Esophagus squamous epithelium (tissue), 5 donors: ENCODE data around the gene ADORA2B. TPM values are rescaled to one million over a fixed set of nuclear protein-coding genes. Genes with fewer than 3 reads are reported as not detected.

ENCODE experiments used
- DNase-seq: peaks from one replicate; lab custom pipeline; 2025; lab: John Stamatoyannopoulos, UW
- H3K27ac ChIP-seq, 4 donors: fragments of 200-600 bp; sonication (generic); one replicate each; pipeline ENCODE4 v1.5.1; 2016 to 2019; ENCODE audit warnings: mild to moderate bottlenecking in 1 of 4
- H3K27me3 ChIP-seq, 4 donors: fragments of 200-600 bp; sonication (generic); 1 replicate in 3 of 4; 2 replicates in 1 of 4; pipeline versions ENCODE4 v1.5.1 to v1.6.0; 2017 to 2021; ENCODE audit warnings: antibody characterized with exemption in 1 of 4
- H3K36me3 ChIP-seq, 3 donors: fragments of 200-600 bp; sonication (generic); one replicate each; pipeline ENCODE4 v1.5.1; 2016 to 2019
- H3K4me1 ChIP-seq, 3 donors: fragments of 200-600 bp; sonication (generic); one replicate each; pipeline ENCODE4 v1.5.1; 2017 to 2019
- H3K4me3 ChIP-seq, 4 donors: fragments of 200-600 bp; sonication (generic); 1 replicate in 3 of 4; 2 replicates in 1 of 4; pipeline ENCODE4 v1.5.1; 2016 to 2019; ENCODE audit warnings: mild to moderate bottlenecking in 2 of 4, moderate library complexity in 1 of 4
- H3K9me3 ChIP-seq, 3 donors: fragments of 200-600 bp; sonication (generic); one replicate each; pipeline ENCODE4 v1.5.1; 2016 to 2019
- CTCF ChIP-seq, 6 experiments: fragments of 450-650 bp in 4 of 6; fragments of 200-600 bp in 2 of 6; sonication (generic) in 2 of 6; IDR thresholded peaks; one replicate each; pipeline ENCODE4 v1.5.1; 2016 to 2019; ENCODE audit warnings: antibody characterized with exemption in 6 of 6, mild to moderate bottlenecking in 4 of 6, moderate library complexity in 4 of 6
- POLR2A ChIP-seq, 4 donors: fragments of 450-650 bp; IDR thresholded peaks; one replicate each; pipeline ENCODE4 v1.6.1; 2017; ENCODE audit warnings: antibody characterized with exemption in 4 of 4, mild to moderate bottlenecking in 4 of 4, moderate library complexity in 3 of 4
- WGBS, 2 donors: methylation state at CpG; one replicate each; pipeline ENCODE4 v1.1.5; 2018; 5-methylcytosine and 5-hydroxymethylcytosine counted together
- intact Hi-C: fragments of 100-400 bp; cut with DNase I; formaldehyde crosslinking; loops from one replicate; pipeline ENCODE4 v1.15.0; 2022
- total RNA-seq, 4 donors: library from RNA; depleted of rRNA; stranded (reverse); fragments of >200 nt; gene quantifications; one replicate each; pipeline ENCODE4 v1.1.0, GENCODE V29; 2016
- donor health status: DM: yes; HTN: yes; CAD: no.

Gene ADORA2B
- total RNA-seq, 4 donors from 2014 or later: 12.2 to 34.9 (median 32.0) TPM

GRCh38 chr17:15947271-15947670 is 2.3 kb downstream of the ADORA2B start:
- H3K27me3 ChIP-seq: peaks cover 0 to 33% (median 0%) of the 10 kb centered on the region in 4 donors
- H3K36me3 ChIP-seq: no peaks in the 10 kb centered on the region
- peaks cover 17 to 76% (median 28%) of the 10 kb centered on the region in 3 donors for H3K4me1 ChIP-seq
- no peaks in the 10 kb centered on the region for H3K9me3 ChIP-seq
- TF ChIP-seq CTCF (IDR thresholded peaks at IDR 0.05) (no peak), POLR2A (IDR thresholded peaks at IDR 0.05) (peak in 1 of 4 donors; percentile 48)
- peak overlapping the region in 3 of 4 donors; percentile 60 to 81 (median 67) for H3K4me3 ChIP-seq
- peak overlapping the region; percentile 87 to 94 (median 91) for H3K27ac ChIP-seq
- intact Hi-C loops: no loop called here
- WGBS, 2 donors: 47% methylated on average over 3 of the region's 3 CpGs; no CpG with 5 or more reads in 1 of the 2 donors
- DNase-seq: no peak

- Histone ChIP-seq H3K27ac (peak overlapping the region; percentile 87 to 94 (median 91)), H3K9me3 (no peaks in the 10 kb centered on the region), H3K4me3 (peak overlapping the region in 3 of 4 donors; percentile 10 to 81 (median 67)), H3K27me3 (peaks cover 0 to 33% (median 0%) of the 10 kb centered on the region in 4 donors), H3K4me1 (peaks cover 17 to 78% (median 28%) of the 10 kb centered on the region in 3 donors), H3K36me3 (no peaks in the 10 kb centered on the region)
- WGBS, 2 donors: 43 to 61% methylated on average over 4 to 5 of the region's 16 CpGs
- DNase-seq: no peak
- intact Hi-C loops: no loop called here
- TF ChIP-seq POLR2A (IDR thresholded peaks at IDR 0.05): no peak
- no peak for TF ChIP-seq CTCF (IDR thresholded peaks at IDR 0.05)
Measured at GRCh38 chr17:15947976-15948752, 3.2 kb downstream of the ADORA2B start.

GRCh38 chr17:15951368-15952047 is 6.6 kb downstream of the ADORA2B start:
- WGBS, 2 donors: 90 to 100% methylated on average over 1 to 2 of the region's 6 CpGs

GRCh38 chr17:15952048-15952532 is 7.2 kb downstream of the ADORA2B start:
- TF ChIP-seq POLR2A (IDR thresholded peaks at IDR 0.05): no peak
- no peak for TF ChIP-seq CTCF (IDR thresholded peaks at IDR 0.05)
- DNase-seq: no peak
- Histone ChIP-seq H3K9me3 (no peaks in the 10 kb centered on the region), H3K27ac (no peak overlapping the region), H3K36me3 (no peaks in the 10 kb centered on the region), H3K4me3 (no peak overlapping the region), H3K27me3 (no peaks in the 10 kb centered on the region), H3K4me1 (peaks cover 9 to 63% (median 16%) of the 10 kb centered on the region in 3 donors)
- intact Hi-C loops: no loop called here
- 78 to 81% methylated on average over 4 to 7 of the region's 7 CpGs for WGBS, 2 donors

More at GRCh38 chr17:15951368-15952047, 6.6 kb downstream of the ADORA2B start:
- H3K4me1 ChIP-seq: peaks cover 9 to 63% (median 15%) of the 10 kb centered on the region in 3 donors
- DNase-seq: no peak
- no peaks in the 10 kb centered on the region for H3K36me3 ChIP-seq
- H3K9me3 ChIP-seq: no peaks in the 10 kb centered on the region
- peaks cover 0 to 5% (median 0%) of the 10 kb centered on the region in 4 donors for H3K27me3 ChIP-seq
- intact Hi-C loops: no loop called here
- no peak overlapping the region for H3K27ac ChIP-seq
- TF ChIP-seq POLR2A (IDR thresholded peaks at IDR 0.05): no peak
- no peak overlapping the region for H3K4me3 ChIP-seq

- DNase-seq: no peak
- Histone ChIP-seq H3K27me3 (no peaks in the 10 kb centered on the region), H3K4me3 (no peak overlapping the region), H3K9me3 (no peaks in the 10 kb centered on the region), H3K4me1 (peaks cover 8 to 63% (median 9%) of the 10 kb centered on the region in 3 donors), H3K36me3 (no peaks in the 10 kb centered on the region), H3K27ac (no peak overlapping the region)
- TF ChIP-seq POLR2A (IDR thresholded peaks at IDR 0.05) (no peak), CTCF (IDR thresholded peaks at IDR 0.05) (no peak)
- WGBS, 2 donors: 76 to 82% methylated on average over 13 to 20 of the region's 22 CpGs
- intact Hi-C loops: no loop called here
Measured at GRCh38 chr17:15952916-15953790, 8.2 kb downstream of the ADORA2B start.
